ENCODE results near the gene NFYC. TPM values are rescaled to one million over a fixed set of nuclear protein-coding genes. Genes with fewer than 3 reads are reported as not detected.

NFYC gene
- total RNA-seq, 6 donors from 2014 or later = 40.0 to 73.3 (median 50.9) TPM

DNA sequence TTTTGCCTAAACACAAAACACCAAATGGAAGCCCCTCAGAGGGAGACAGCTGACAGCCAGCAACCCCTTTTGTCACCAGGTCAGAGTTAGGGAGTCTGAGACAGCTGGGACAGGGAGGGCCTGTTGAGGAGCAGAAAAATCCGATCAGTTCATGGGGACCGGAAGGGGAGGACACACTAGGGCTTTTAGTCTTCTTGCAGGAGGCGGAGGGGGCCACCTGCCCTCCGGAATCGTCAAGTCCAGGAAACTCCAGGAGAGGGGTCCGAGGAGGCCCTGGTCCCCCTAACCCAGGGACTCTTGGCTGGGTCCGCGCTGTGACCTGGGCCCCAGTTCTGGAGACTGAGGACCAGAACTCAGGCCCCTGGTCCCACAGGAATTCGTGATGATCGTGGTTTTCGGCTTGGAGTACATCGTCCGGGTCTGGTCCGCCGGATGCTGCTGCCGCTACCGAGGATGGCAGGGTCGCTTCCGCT is 126.3 kb downstream of the NFYC start:
- Histone ChIP-seq H3K9me3 (no peaks in the 10 kb centered on the region), H3K27ac (no peak overlapping the region), H3K27me3 (peaks cover 0 to 9% (median 0%) of the 10 kb centered on the region in 4 donors), H3K4me3 (peak overlapping the region in 3 of 4 donors; percentile 38 to 49 (median 47)), H3K36me3 (no peaks in the 10 kb centered on the region), H3K4me1 (peaks cover 10 to 16% (median 12%) of the 10 kb centered on the region in 4 donors)
- WGBS, 2 donors = 37 to 54% methylated on average over 5 to 19 of the region's 19 CpGs
- TF ChIP-seq POLR2A (IDR thresholded peaks at IDR 0.05) (no peak), POLR2AphosphoS5 (IDR thresholded peaks at IDR 0.05) (no peak), EP300 (IDR thresholded peaks at IDR 0.05) (no peak)
- TF ChIP-seq, protein P1, sequence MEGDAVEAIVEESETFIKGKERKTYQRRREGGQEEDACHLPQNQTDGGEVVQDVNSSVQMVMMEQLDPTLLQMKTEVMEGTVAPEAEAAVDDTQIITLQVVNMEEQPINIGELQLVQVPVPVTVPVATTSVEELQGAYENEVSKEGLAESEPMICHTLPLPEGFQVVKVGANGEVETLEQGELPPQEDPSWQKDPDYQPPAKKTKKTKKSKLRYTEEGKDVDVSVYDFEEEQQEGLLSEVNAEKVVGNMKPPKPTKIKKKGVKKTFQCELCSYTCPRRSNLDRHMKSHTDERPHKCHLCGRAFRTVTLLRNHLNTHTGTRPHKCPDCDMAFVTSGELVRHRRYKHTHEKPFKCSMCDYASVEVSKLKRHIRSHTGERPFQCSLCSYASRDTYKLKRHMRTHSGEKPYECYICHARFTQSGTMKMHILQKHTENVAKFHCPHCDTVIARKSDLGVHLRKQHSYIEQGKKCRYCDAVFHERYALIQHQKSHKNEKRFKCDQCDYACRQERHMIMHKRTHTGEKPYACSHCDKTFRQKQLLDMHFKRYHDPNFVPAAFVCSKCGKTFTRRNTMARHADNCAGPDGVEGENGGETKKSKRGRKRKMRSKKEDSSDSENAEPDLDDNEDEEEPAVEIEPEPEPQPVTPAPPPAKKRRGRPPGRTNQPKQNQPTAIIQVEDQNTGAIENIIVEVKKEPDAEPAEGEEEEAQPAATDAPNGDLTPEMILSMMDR (IDR thresholded peaks at IDR 0.05) = no peak
- DNase-seq = no peak
- ATAC-seq (ENCODE audit: low FRiP score in 2 of 2) = peak in 1 of 2 donors; percentile 4

DNA sequence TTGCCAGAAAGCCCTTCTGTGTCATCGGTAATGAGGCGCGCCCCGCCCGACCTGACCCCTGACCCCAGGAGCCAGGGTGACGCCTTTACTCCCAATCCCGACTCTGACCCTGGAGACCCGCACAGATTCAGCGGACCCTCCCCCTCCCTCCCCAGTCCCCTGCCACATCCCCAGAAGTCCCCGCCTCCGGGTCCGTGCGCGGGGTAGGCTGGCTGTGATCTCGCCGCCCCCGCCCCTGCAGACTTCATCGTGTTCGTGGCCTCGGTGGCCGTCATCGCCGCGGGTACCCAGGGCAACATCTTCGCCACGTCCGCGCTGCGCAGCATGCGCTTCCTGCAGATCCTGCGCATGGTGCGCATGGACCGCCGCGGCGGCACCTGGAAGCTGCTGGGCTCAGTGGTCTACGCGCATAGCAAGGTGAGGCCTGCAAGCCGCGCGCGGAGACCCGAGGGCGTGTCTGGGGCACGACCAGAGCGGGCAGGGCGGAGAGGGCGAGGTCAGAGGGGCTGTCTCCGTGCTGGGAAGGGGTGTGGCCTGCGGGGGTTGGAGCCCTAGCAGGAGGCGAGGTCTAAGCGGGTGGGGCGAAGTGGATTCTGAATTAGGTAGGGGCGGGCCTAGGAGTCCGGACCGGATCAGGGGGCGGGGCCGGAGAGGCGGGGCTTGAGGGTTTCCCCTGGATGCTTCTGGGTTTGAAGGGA is 126.9 kb downstream of the NFYC start:
- ATAC-seq (ENCODE audit: low FRiP score in 2 of 2) (peak; percentile 79 to 81), DNase-seq (peak; percentile 78 to 94)
- no peaks in the 10 kb centered on the region for H3K36me3 ChIP-seq
- 8 to 12% methylated on average over 34 to 42 of the region's 59 CpGs for WGBS, 2 donors
- H3K4me3 ChIP-seq = peak overlapping the region in 3 of 4 donors; percentile 38 to 49 (median 47)
- H3K27ac ChIP-seq = no peak overlapping the region
- peaks cover 0 to 9% (median 0%) of the 10 kb centered on the region in 4 donors for H3K27me3 ChIP-seq
- TF ChIP-seq, protein P1 (IDR thresholded peaks at IDR 0.05) = no peak
- TF ChIP-seq POLR2A (IDR thresholded peaks at IDR 0.05) (no peak), EP300 (IDR thresholded peaks at IDR 0.05) (no peak), POLR2AphosphoS5 (IDR thresholded peaks at IDR 0.05) (no peak)
- H3K4me1 ChIP-seq = peaks cover 10 to 16% (median 12%) of the 10 kb centered on the region in 4 donors
- no peaks in the 10 kb centered on the region for H3K9me3 ChIP-seq

DNA sequence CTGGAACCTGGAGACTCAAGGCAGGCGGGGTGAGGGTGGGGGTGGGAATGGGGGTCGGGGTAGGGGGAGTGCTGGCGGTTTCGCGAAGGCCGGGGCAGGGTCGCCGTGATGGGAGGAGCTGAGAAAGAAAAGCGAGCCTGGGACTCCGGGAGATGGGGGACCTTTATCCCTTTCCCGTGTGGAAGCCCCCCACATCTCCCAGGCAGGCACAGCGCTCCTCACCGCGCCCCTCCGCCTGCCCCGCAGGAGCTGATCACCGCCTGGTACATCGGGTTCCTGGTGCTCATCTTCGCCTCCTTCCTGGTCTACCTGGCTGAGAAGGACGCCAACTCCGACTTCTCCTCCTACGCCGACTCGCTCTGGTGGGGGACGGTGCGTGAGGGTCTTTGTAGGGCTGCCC is 127.6 kb downstream of the NFYC start:
- DNase-seq (peak in 1 of 2 donors; percentile 61), ATAC-seq (ENCODE audit: low FRiP score in 2 of 2) (no peak)
- 59 to 76% methylated on average over 24 of the region's 26 CpGs for WGBS, 2 donors
- Histone ChIP-seq H3K27me3 (peaks cover 0 to 9% (median 0%) of the 10 kb centered on the region in 4 donors), H3K27ac (no peak overlapping the region), H3K9me3 (no peaks in the 10 kb centered on the region), H3K36me3 (no peaks in the 10 kb centered on the region), H3K4me1 (peaks cover 11 to 18% (median 15%) of the 10 kb centered on the region in 4 donors), H3K4me3 (peak overlapping the region in 2 of 4 donors; percentile 47 to 49)
- TF ChIP-seq POLR2A (IDR thresholded peaks at IDR 0.05) = no peak
- TF ChIP-seq, protein P1 (IDR thresholded peaks at IDR 0.05) = no peak
- no peak for TF ChIP-seq EP300 (IDR thresholded peaks at IDR 0.05)
- TF ChIP-seq POLR2AphosphoS5 (IDR thresholded peaks at IDR 0.05) = no peak

DNA sequence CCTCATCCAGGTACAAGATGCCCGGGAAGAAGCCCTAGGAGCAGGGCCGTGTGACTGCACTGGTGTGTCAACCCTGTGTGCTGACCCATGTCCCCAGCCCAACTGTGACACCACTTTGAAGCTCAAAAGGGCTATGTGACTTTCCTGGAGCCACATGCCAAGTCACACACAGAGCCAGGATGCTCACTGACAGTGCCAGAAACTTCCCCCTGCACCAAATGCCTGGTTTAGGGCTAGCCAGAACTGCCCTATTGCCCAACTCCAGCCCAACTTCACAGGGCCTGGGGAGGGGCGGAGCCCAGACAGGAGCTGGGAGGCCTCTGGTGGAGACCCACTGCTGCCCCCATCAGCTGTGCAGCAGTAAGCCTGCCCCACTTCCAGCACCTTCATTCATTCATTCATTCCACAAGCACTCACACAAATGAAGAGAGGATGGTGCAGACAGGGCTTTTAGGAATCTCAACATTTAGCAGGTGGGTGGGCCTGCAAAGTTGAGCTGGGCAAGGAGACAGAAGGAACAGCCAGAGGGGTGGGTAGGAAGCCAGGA is 128.8 kb downstream of the NFYC start:
- DNase-seq (no peak), ATAC-seq (ENCODE audit: low FRiP score in 2 of 2) (no peak)
- Histone ChIP-seq H3K27me3 (peaks cover 0 to 9% (median 0%) of the 10 kb centered on the region in 4 donors), H3K36me3 (no peaks in the 10 kb centered on the region), H3K9me3 (no peaks in the 10 kb centered on the region), H3K4me3 (no peak overlapping the region), H3K4me1 (peaks cover 22 to 30% (median 26%) of the 10 kb centered on the region in 4 donors), H3K27ac (no peak overlapping the region)
- TF ChIP-seq POLR2A (IDR thresholded peaks at IDR 0.05) (no peak), EP300 (IDR thresholded peaks at IDR 0.05) (no peak)
- WGBS, 2 donors = 72 to 97% methylated on average over 2 to 3 of the region's 3 CpGs

Small RNAs within 50 kb of the gene (small RNA-seq; reads per million reads assigned to genes)
- gene MIR30C1 = 4.3 to 14.3 (median 6.0) reads per million in 4 donors
- 371 to 1,371 (median 607) reads per million in 4 donors for gene MIR30E
- gene RN7SL326P = 0 reads per million in 4 donors

Other genes starting within 250 kb of the NFYC start
- gene ZFP69B, start 241.2 kb upstream of the NFYC start, total RNA-seq = 1 to 10 TPM in 3 of 6 donors, under 1 TPM in 1, not detected in 2; 0.76 to 1.7 (median 1.4) TPM
- 1 to 10 TPM; 1.3 to 5.2 (median 3.1) TPM for gene ZFP69, start 214.4 kb upstream of the NFYC start, total RNA-seq
- 10 to 100 TPM in 2 of 6 donors, 1 to 10 TPM in 4; 5.5 to 30.4 (median 9.9) TPM for gene EXO5, start 182.9 kb upstream of the NFYC start, total RNA-seq
- 1 to 10 TPM; 1.2 to 5.3 (median 3.5) TPM for gene ZNF684, start 160.1 kb upstream of the NFYC start, total RNA-seq
- gene RIMS3, start 26.0 kb upstream of the NFYC start, total RNA-seq = 1 to 10 TPM; 2.7 to 9.9 (median 3.5) TPM
- gene KCNQ4, start 92.1 kb downstream of the NFYC start, total RNA-seq = under 1 TPM in 5 of 6 donors, not detected in 1; 0.44 to 0.89 (median 0.60) TPM
- gene CITED4, start 170.7 kb downstream of the NFYC start, total RNA-seq = 10 to 100 TPM in 5 of 6 donors, 1 to 10 TPM in 1; 8.4 to 36.5 (median 19.8) TPM